Stimulated activated CD4-positive, alpha-beta T cell treated with anti-CD3 and anti-CD28 coated beads, Interleukin-4, amount 100 ng/mL, for 4 hours (primary cell): ENCODE results near the gene HMGXB3.
"Not testable (repeated sequence)": the region's sequence is repeated elsewhere in the genome, so short reads cannot be mapped to it uniquely, and the experiment has no call there.

ENCODE experiments used
- DNase-seq, 2 experiments: peaks; one replicate each; pipeline ENCODE4 v3.0.0-alpha.2; 2020

The HMGXB3 gene

GRCh38 chr5:150069672-150070627 is 69.4 kb downstream of the HMGXB3 start:
- DNase-seq = no peak

GRCh38 chr5:150070821-150071220 is 70.3 kb downstream of the HMGXB3 start:
- no peak for DNase-seq

DNA sequence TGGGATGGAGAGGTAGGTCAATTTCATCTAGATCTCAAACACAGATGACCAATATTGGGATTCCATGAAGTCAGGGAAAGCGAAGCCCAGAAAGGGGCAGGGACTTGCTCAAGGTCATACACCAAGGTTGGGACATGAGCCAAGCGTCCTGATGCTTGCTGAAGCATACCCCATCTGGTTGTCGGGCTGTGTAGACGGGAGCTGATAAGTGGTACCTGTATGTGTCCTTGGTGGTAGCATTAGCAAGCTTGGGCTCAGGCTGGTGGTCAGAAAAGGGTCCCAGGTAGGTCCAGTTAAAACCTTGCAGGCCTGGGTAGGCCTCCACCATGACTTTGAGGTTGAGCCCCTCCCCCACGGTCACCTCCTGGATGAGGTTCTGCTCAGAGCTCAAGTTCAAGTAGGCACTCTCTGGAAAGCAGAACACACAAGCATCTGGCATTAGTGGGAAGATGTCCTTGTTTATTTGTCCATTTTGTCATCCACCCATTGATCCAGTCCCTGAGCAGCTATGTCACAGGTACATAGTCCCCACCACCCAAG is 72.6 kb downstream of the HMGXB3 start:
- no peak for DNase-seq

GRCh38 chr5:150073677-150074076 is 73.1 kb downstream of the HMGXB3 start:
- DNase-seq = no peak

DNA sequence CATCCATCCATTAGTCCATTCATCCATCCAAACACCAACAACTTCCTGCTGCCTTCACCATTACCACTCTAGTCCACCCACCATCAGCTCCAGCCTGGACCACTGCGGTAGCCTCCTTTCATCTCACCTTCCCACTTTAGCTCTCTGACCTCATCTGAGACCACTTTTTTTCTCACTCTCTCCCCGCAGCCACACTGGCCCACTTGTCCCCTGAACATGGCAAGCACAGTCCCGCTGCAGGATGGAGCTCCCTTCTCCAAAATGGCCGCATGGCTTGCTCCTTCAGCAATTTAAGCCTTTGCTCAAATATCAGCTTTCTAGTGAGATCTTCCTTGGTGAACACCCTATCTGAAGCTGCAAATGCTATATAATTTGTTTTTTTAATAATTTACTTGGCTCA is 74.7 kb downstream of the HMGXB3 start:
- no peak for DNase-seq

DNA sequence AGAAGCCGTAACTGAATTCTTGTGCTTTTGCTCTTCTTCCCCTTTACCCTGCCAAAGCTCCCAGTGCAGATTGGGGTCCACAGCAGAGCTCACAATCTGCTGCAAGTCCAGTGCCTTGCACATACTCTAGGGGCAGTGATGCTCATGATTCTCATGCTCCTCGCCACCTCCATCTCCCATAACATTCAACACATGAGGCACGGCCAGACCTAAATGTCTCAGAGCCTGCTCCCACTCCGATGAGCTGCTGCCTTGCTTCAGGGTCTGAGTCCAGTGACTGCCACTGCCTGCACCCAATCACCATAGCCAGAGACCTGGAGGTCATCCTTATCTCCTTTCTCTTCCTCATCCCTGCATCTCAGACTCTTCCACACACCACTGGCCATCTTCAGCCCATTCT is 75.3 kb downstream of the HMGXB3 start:
- DNase-seq = no peak

DNA sequence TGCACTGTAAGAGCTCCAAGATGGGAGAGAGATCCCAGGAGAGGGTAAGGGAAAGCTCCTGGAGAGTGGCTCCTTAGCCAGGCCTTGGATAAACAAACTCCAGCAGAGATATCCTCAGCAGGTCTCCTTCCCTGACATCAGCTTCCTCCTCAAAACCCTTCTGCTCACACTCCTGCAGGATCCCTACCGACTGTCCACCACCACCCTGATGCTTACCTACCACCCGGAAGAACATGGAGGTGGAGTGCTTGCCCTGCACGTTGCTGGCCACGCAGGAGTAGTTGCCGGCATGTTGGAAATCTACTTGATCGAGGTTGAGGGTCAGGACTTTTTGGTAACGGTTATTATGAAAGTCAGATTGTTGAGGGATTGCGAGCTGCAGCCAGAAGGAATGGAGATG is 76.5 kb downstream of the HMGXB3 start:
- no peak for DNase-seq

DNA sequence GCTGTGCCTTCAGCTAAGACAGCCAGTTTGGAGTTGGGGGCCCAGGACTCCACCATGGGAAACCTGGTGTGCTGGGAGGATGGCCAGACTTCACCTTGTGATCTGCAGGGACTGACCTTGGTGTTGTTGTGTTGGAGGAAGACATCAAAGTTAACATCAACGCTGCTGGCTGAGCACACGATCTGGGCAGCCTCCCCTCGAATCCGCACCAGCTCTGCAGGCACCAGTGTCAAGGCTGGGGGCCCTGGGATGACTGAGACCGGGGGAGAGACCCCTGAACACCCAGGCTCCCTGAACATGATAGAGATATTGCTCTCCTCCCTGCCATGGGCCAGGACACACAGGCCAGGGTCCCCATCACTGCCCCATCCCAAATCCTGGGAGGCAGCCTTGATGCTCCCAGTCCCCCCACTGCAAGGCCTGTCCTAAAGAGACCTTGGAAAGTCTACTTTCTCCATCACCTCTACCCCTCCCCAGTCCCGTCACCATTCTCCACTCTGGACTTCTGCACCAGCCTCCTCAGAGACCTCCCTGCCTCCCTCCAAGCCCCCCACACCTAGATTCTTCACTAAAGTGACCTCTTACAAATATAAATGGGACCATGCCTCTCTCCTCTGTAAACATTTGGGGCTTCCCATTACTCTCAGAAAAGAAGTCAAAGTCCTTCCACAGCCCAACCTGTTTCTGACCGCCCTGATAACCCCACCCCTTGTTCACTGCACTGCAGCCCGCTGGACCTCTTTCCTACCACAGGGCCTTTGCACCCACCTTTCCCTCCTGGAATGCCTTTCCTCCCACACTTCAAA is 77.7 kb downstream of the HMGXB3 start:
- no peak for DNase-seq

DNA sequence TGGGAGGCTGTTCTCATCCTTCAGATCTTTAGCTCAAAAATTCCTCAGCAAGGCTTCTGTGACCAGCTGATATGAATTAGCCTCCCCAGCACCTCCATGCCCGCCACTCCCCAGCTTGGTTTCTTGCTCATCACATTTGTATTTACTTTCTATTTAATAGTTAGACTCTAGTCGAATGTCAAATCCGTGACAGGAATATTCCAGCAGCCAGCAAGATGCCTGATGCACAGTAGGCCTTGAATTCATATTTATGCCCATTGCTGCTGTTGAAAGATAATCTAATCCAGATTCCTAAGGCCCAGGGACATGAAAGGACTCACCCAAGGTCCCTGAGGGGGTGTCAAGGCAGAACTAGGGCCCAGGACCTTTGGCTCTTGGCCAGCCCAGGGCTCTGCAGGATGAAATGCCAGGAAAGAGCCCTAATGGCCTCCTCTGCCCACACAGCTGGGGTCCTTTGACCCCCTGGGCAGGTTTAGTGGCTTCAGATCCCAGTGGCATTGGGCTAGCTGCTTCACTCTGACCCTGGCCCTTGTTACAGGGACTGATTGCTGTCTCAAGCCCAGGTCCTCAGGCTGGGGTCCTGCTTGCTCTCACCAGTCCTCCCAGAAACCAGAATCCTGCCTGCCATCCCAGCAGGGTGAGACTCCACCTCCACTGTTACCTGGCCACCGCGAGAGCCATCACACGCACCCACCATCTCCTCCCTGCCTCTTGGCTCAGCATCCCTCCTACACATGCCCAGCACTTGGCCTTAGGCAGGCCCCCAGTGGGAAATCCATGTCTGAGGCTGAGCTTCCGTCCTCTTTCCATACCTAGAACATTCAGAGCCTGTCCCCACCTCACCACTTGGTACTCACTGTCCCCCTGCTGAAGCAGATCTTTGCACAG is 78.5 kb downstream of the HMGXB3 start:
- no peak for DNase-seq

DNA sequence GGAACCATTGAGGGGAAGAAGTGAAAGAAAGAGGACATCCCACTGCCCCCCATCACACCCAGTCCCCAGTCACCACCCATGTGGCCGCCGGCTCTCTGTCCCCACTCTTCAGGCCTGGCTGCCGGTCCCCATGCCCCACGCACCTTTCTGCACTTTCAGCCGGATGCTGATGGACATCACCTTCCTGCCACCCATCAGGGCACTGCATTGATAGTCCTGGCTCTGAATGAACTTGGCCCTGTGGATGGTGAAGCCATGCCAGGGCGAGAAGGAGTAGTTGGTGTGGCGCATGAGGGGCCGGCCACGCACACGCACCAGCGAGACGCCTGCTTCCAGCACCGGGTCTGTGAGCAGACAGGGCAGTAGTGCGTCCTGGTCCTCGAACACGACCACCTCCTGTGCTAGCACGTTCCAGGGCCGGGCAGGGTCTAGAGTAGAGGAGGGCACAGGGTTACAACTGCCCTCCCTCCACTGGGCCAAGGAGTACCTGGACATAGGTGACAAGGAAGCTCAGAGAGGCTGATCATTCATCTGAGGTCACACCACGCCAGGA is 79.4 kb downstream of the HMGXB3 start:
- DNase-seq = no peak

DNA sequence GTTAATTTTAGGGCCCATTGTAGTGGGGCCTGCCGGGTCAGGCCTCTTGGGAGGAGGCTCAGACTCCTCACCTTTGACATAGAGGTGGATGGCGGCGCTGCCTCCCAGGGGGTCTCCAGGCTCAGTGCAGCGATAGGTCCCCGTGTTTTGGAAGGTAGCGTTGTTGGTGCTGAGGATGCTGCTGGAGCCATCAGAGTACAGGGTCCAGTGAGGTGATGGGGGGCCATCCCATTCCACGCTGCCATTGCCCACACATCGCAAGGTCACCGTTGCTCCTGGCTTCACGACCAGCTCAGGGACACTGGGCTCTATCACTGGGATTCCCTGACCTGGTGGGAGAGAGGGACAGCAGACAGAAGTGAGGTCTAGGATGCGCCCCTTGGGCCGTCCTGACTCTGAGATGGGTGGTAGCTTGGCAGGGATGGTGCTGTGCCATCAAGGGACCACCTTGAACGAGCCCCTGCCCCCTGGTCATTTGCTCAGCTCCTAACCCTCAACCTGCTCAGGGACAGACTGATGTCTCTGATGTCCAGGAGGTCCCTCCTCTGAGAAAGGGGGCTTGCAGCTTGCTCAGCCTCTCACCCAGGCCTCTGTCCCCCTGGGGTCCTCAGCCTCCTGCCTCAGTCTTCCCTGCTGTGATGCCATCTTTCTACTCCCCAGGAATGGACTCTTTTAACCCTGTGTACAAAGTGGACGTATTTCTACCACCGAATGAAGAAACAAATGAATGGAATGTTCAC is 80.3 kb downstream of the HMGXB3 start:
- DNase-seq = no peak

- no peak for DNase-seq
Measured at GRCh38 chr5:150081541-150082283, 81.2 kb downstream of the HMGXB3 start.

GRCh38 chr5:150082374-150082773 is 81.8 kb downstream of the HMGXB3 start:
- DNase-seq = no peak

- DNase-seq = no peak
Measured at GRCh38 chr5:150082889-150083288, 82.3 kb downstream of the HMGXB3 start.

DNA sequence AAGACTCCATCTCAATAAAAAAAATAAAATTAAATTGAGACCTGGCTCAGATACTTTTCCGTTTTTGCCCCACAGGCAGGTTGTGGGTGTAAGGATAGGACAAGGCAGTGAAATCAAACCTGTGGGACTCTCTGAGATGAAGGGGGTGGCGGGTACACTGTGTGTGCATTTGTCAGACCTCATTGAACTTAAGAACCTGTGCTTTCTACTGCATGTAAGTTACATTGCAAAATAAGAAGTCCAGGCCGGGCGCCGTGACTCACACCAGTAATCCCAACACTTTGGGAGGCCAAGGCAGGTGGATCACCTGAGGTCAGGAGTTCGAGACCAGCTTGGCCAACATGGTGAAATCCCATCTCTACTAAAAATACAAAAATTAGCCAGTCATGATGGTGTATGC is 84.2 kb downstream of the HMGXB3 start:
- not testable (repeated sequence) for DNase-seq

DNA sequence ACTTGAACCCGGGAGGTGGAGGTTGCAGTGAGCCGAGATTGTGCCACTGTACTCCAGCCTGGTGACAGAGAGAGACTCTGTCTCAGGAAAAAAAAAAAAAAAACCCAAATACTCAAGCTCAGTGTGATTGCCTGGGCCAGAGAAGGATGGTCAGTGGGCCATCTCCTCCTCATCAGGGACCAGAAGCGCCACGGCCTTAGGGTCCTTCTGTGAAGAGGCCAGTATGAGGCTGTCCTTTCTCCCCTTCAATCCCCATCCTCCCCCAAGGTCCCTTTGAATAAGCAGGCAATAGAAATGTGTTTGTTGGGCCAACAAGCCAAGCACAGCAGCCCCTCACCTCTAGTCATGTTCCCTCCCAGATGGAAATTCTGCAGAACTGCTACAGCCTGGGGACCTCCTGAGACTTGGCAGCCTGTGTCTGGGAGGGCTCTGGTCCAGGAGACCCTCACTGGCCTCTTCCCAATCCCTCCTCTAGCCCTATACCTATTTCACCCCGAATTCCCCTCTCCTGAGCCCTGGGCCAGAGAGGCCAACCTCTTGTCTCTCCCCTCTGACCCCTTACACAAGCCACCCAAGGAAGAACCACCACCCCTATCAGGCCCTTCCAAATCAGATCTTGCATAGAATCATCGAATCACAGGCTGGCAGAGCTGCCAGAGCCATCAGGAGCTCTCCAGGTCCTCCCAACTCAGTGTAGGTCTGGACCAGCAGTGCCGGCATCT is 84.8 kb downstream of the HMGXB3 start:
- no peak for DNase-seq

DNA sequence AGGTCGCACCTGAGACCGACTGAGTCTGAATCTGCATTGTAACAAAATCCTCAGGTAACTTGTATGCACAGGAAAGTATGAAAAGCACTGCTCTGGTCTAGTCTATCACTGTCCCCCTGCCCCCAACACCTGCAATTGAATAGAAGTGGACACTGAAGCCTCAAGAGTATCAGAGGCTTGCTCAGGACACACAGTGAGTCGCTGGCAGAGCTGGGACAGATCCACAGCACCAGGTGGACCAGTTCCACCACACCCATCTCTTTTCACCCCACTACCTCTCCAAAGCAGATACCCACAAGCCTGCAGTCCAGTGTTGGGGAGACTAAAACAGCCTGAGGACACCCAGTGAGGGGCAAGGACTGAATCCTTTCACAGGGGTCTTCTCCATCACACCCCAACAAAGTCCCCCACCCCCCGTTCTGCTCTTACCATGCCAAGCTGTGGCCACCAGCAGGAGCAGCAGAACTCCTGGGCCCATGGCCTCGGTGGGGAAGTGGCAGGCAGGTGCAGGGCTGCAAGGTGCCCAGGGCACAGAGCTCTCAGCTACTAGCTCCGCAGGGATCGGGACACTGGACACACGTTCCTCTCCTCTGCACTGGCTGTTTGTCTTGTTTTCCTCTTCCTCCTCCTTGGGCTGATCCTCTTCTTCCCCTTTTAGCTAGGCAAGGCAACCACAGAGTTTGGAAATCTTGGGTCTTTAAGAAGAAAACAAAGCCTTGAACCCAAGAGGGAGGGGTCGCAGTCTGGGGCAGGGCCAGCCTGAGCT is 85.6 kb downstream of the HMGXB3 start, which contains the start of gene CSF1R:
Gene CSF1R, minus strand, starts transcription at position 605 of the 766 bp plus-strand sequence. Its CDS starts 127 bp downstream, at position 478.
- DNase-seq = no peak

DNA sequence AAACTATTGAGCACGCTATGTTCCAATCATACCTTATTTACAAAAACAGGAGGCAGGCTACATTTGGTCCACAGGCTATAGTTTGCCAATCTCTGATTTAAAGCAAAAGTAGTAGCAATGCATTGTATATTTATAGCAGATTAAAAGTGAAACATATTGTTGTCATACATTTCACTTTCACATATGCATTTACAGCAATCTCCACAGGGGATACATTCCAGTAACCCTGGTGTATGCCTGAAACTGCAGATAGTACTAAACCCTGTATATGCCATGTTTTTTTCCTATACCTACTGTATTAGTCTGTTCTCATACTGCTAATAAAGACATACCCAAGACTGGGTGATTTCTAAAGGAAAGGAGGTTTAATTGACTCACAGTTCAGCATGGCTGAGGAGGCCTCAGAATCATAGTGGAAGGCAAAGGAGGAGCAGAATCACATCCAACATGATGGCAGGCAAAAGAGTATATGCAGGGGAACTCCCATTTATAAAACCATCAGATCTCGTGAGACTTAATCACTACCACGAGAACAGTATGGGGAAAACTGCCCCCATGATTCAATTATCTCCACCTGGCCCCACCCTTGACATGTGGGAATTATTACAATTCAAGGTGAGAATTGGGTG is 91.7 kb downstream of the HMGXB3 start:
- no peak for DNase-seq

- no peak for DNase-seq
Measured at GRCh38 chr5:150097152-150097551, 96.6 kb downstream of the HMGXB3 start.
